IPS DF 4.7 (cell line): ENCODE measurements around the gene IL32.

Experiments
- DNase-seq: peaks from one replicate; pipeline ENCODE4 v3.0.0-alpha.2; 2013; ENCODE audit warnings: low spot score; ENCODE audit errors: extremely low read depth

IL32 gene

GRCh38 chr16:3027983-3028715 is 37.3 kb upstream of the IL32 start:
- DNase-seq, result no peak

GRCh38 chr16:3028716-3029319 is 36.6 kb upstream of the IL32 start:
- no peak for DNase-seq

- DNase-seq, result no peak
Observed at GRCh38 chr16:3029491-3030221, 35.8 kb upstream of the IL32 start.

- no peak for DNase-seq
Observed at GRCh38 chr16:3030222-3031212, 34.9 kb upstream of the IL32 start.

- DNase-seq, result no peak
Observed at GRCh38 chr16:3032624-3033023, 32.8 kb upstream of the IL32 start.

GRCh38 chr16:3035289-3035971 is 30.0 kb upstream of the IL32 start:
- DNase-seq, result no peak

- no peak for DNase-seq
Observed at GRCh38 chr16:3035972-3036725, 29.3 kb upstream of the IL32 start.

GRCh38 chr16:3036726-3037315 is 28.6 kb upstream of the IL32 start, which contains the start of gene BICDL2:
BICDL2 (minus strand) TSS chr16:3036944; CDS start chr16:3035496, 1,448 bp downstream.
- no peak for DNase-seq

GRCh38 chr16:3038256-3038655 is 27.2 kb upstream of the IL32 start:
- no peak for DNase-seq

- no peak for DNase-seq
Observed at GRCh38 chr16:3038896-3039295, 26.5 kb upstream of the IL32 start.

GRCh38 chr16:3042376-3042775 is 23.1 kb upstream of the IL32 start:
- no peak for DNase-seq

GRCh38 chr16:3044708-3045107 is 20.7 kb upstream of the IL32 start:
- no peak for DNase-seq

- no peak for DNase-seq
Observed at GRCh38 chr16:3045758-3046640, 19.4 kb upstream of the IL32 start, which contains the start of gene MMP25. MMP25 (plus strand) TSS chr16:3046561; CDS start chr16:3046918, 357 bp downstream.

GRCh38 chr16:3046641-3047386 is 18.6 kb upstream of the IL32 start:
- no peak for DNase-seq

- DNase-seq, result no peak
Observed at GRCh38 chr16:3047387-3047720, 18.1 kb upstream of the IL32 start.

GRCh38 chr16:3049921-3050481 is 15.4 kb upstream of the IL32 start:
- no peak for DNase-seq

- DNase-seq, result no peak
Observed at GRCh38 chr16:3050487-3050886, 15.0 kb upstream of the IL32 start.
